ENCODE measurements around the gene LGR4.

DNA sequence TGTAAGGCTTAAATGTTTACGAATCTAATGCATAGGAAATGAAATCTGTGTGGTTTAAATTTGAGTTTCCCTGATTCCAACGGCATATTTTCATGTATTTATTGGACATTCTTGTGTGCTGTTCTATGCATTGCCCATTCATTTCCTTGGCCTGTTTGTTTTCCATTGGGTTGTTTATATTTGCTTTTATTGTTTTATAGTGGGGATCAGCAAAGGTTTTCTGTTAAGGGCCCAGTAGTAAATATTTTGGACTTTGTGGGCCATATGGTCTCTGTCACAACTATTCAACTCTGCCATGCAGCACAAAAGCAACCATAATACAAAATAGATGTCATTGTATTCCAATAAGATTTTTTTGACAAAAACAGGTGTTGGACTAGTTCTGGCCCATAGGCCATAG is 5.2 kb upstream of the LGR4 start:
- TF ChIP-seq, protein P1, sequence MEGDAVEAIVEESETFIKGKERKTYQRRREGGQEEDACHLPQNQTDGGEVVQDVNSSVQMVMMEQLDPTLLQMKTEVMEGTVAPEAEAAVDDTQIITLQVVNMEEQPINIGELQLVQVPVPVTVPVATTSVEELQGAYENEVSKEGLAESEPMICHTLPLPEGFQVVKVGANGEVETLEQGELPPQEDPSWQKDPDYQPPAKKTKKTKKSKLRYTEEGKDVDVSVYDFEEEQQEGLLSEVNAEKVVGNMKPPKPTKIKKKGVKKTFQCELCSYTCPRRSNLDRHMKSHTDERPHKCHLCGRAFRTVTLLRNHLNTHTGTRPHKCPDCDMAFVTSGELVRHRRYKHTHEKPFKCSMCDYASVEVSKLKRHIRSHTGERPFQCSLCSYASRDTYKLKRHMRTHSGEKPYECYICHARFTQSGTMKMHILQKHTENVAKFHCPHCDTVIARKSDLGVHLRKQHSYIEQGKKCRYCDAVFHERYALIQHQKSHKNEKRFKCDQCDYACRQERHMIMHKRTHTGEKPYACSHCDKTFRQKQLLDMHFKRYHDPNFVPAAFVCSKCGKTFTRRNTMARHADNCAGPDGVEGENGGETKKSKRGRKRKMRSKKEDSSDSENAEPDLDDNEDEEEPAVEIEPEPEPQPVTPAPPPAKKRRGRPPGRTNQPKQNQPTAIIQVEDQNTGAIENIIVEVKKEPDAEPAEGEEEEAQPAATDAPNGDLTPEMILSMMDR (IDR thresholded peaks at IDR 0.05 in 4 of 5, conservative IDR thresholded peaks at IDR 0.05 in 1 of 5), result no peak
- no peak for TF ChIP-seq POLR2A (IDR thresholded peaks at IDR 0.05)
